Measurements from ENCODE around the gene SERPINB5.

- TF ChIP-seq CTCF (conservative IDR thresholded peaks at IDR 0.05) (no peak), EZH2 (IDR thresholded peaks at IDR 0.05; ENCODE audit: low read depth) (no peak)
Measured at GRCh38 chr18:63447066-63447465, 29.7 kb upstream of the SERPINB5 start.
